ENCODE results near the gene BRD4. TPM values are rescaled to one million over a fixed set of nuclear protein-coding genes. Genes with fewer than 3 reads are reported as not detected.
"Not testable (repeated sequence)": the region's sequence is repeated elsewhere in the genome, so short reads cannot be mapped to it uniquely, and the experiment has no call there.

The BRD4 gene
- polyA plus RNA-seq, 3 donors from 2014 or later, result 4.3 to 16.7 (median 7.0) TPM

GRCh38 chr19:15353908-15354307, 21.6 kb upstream of the BRD4 start:
- H3K4me3 Mint-ChIP-seq, result no peak overlapping the region
- H3K27ac Mint-ChIP-seq, result peak overlapping the region in 2 of 6 donors; percentile 2 to 25
- peaks cover 9 to 32% (median 19%) of the 10 kb centered on the region in 3 donors for H3K36me3 Mint-ChIP-seq
- no peaks in the 10 kb centered on the region for H3K4me1 Mint-ChIP-seq
- no peak for DNase-seq
- H3K27me3 Mint-ChIP-seq (ENCODE audit: low read depth in 3 of 3), result peaks cover 0 to 4% (median 3%) of the 10 kb centered on the region in 3 donors
- no peaks in the 10 kb centered on the region for H3K9me3 Mint-ChIP-seq

GRCh38 chr19:15352535-15352934, 20.2 kb upstream of the BRD4 start:
- not testable (repeated sequence) for H3K9me3 Mint-ChIP-seq; H3K4me3 Mint-ChIP-seq; H3K27me3 Mint-ChIP-seq (ENCODE audit: low read depth in 3 of 3); H3K27ac Mint-ChIP-seq; DNase-seq; H3K4me1 Mint-ChIP-seq
- H3K36me3 Mint-ChIP-seq, result peaks cover 3 to 20% (median 8%) of the 10 kb centered on the region in 3 donors

- not testable (repeated sequence) for H3K27ac Mint-ChIP-seq; H3K27me3 Mint-ChIP-seq (ENCODE audit: low read depth in 3 of 3); H3K4me3 Mint-ChIP-seq; H3K4me1 Mint-ChIP-seq; DNase-seq; H3K9me3 Mint-ChIP-seq
- H3K36me3 Mint-ChIP-seq, result peaks cover 0 to 11% (median 3%) of the 10 kb centered on the region in 3 donors
Measured at GRCh38 chr19:15341328-15341727, 9.0 kb upstream of the BRD4 start.

- DNase-seq, result no peak
- H3K27ac Mint-ChIP-seq, result no peak overlapping the region
- H3K4me3 Mint-ChIP-seq, result no peak overlapping the region
Measured at GRCh38 chr19:15340086-15340485, 7.7 kb upstream of the BRD4 start.

GRCh38 chr19:15337202-15337601, 4.9 kb upstream of the BRD4 start:
- Mint-ChIP-seq H3K4me1 (peaks cover 0 to 5% of the 10 kb centered on the region in 2 donors), H3K36me3 (peaks cover 0 to 3% (median 0%) of the 10 kb centered on the region in 3 donors), H3K9me3 (no peaks in the 10 kb centered on the region), H3K27ac (no peak overlapping the region), H3K4me3 (no peak overlapping the region), H3K27me3 (ENCODE audit: low read depth in 3 of 3) (peaks cover 0 to 6% (median 4%) of the 10 kb centered on the region in 3 donors)
- no peak for DNase-seq

More at GRCh38 chr19:15340086-15340485, 7.7 kb upstream of the BRD4 start:
- Mint-ChIP-seq H3K9me3 (no peaks in the 10 kb centered on the region), H3K27me3 (ENCODE audit: low read depth in 3 of 3) (peaks cover 0 to 3% (median 0%) of the 10 kb centered on the region in 3 donors), H3K4me1 (no peaks in the 10 kb centered on the region), H3K36me3 (peaks cover 0 to 5% (median 3%) of the 10 kb centered on the region in 3 donors)

GRCh38 chr19:15335992-15336391, 3.7 kb upstream of the BRD4 start:
- H3K9me3 Mint-ChIP-seq, DNase-seq, H3K4me3 Mint-ChIP-seq, H3K4me1 Mint-ChIP-seq, H3K36me3 Mint-ChIP-seq, H3K27ac Mint-ChIP-seq: not testable (repeated sequence)
- peaks cover 4 to 11% (median 7%) of the 10 kb centered on the region in 3 donors for H3K27me3 Mint-ChIP-seq (ENCODE audit: low read depth in 3 of 3)

GRCh38 chr19:15331419-15332310, 674 bp downstream of the BRD4 start:
- H3K36me3 Mint-ChIP-seq, result peaks cover 0 to 3% (median 0%) of the 10 kb centered on the region in 3 donors
- no peaks in the 10 kb centered on the region for H3K9me3 Mint-ChIP-seq
- DNase-seq, result peak; percentile 71 to 74 (median 73)
- H3K4me3 Mint-ChIP-seq, result peak overlapping the region; percentile 93 to 99 (median 96)
- H3K27ac Mint-ChIP-seq, result peak overlapping the region; percentile 92 to 99 (median 96)
- peaks cover 7 to 16% (median 15%) of the 10 kb centered on the region in 3 donors for H3K27me3 Mint-ChIP-seq (ENCODE audit: low read depth in 3 of 3)
- peaks cover 46 to 52% of the 10 kb centered on the region in 2 donors for H3K4me1 Mint-ChIP-seq

GRCh38 chr19:15330801-15331418, 1.4 kb downstream of the BRD4 start:
- H3K27ac Mint-ChIP-seq, result peak overlapping the region; percentile 92 to 99 (median 96)

GRCh38 chr19:15328312-15328711, 4.0 kb downstream of the BRD4 start:
- Mint-ChIP-seq H3K27me3 (ENCODE audit: low read depth in 3 of 3) (peaks cover 7 to 15% (median 13%) of the 10 kb centered on the region in 3 donors), H3K4me3 (peak overlapping the region in 3 of 5 donors; percentile 31 to 72 (median 40)), H3K27ac (peak overlapping the region in 3 of 6 donors; percentile 50 to 62 (median 60)), H3K36me3 (no peaks in the 10 kb centered on the region), H3K9me3 (peaks cover 0 to 2% (median 0%) of the 10 kb centered on the region in 6 donors), H3K4me1 (peaks cover 79 to 81% of the 10 kb centered on the region in 2 donors)
- DNase-seq, result no peak

More at GRCh38 chr19:15330801-15331418, 1.4 kb downstream of the BRD4 start:
- Mint-ChIP-seq H3K4me3 (peak overlapping the region; percentile 93 to 99 (median 96)), H3K27me3 (ENCODE audit: low read depth in 3 of 3) (peaks cover 7 to 15% (median 13%) of the 10 kb centered on the region in 3 donors), H3K9me3 (no peaks in the 10 kb centered on the region), H3K36me3 (no peaks in the 10 kb centered on the region), H3K4me1 (peaks cover 54 to 57% of the 10 kb centered on the region in 2 donors)
- DNase-seq, result no peak

- Mint-ChIP-seq H3K4me1 (peaks cover 90 to 95% of the 10 kb centered on the region in 2 donors), H3K36me3 (no peaks in the 10 kb centered on the region), H3K27me3 (ENCODE audit: low read depth in 3 of 3) (peaks cover 0 to 3% (median 3%) of the 10 kb centered on the region in 3 donors), H3K9me3 (peaks cover 0 to 2% (median 0%) of the 10 kb centered on the region in 6 donors), H3K4me3 (peak overlapping the region; percentile 45 to 74 (median 60)), H3K27ac (peak overlapping the region; percentile 11 to 87 (median 68))
- DNase-seq, result no peak
Measured at GRCh38 chr19:15324791-15325519, 7.4 kb downstream of the BRD4 start.

- peaks cover 0 to 3% (median 3%) of the 10 kb centered on the region in 3 donors for H3K27me3 Mint-ChIP-seq (ENCODE audit: low read depth in 3 of 3)
- H3K4me1 Mint-ChIP-seq, result peaks cover 88 to 92% of the 10 kb centered on the region in 2 donors
- H3K36me3 Mint-ChIP-seq, result no peaks in the 10 kb centered on the region
- peaks cover 0 to 2% (median 0%) of the 10 kb centered on the region in 6 donors for H3K9me3 Mint-ChIP-seq
- peak overlapping the region; percentile 25 to 74 (median 40) for H3K4me3 Mint-ChIP-seq
- H3K27ac Mint-ChIP-seq, result peak overlapping the region; percentile 28 to 83 (median 62)
- no peak for DNase-seq
Measured at GRCh38 chr19:15323496-15324235, 8.7 kb downstream of the BRD4 start.

- Mint-ChIP-seq H3K27ac (peak overlapping the region; percentile 24 to 65 (median 44)), H3K4me3 (peak overlapping the region; percentile 17 to 57 (median 48)), H3K27me3 (ENCODE audit: low read depth in 3 of 3) (no peaks in the 10 kb centered on the region), H3K36me3 (no peaks in the 10 kb centered on the region), H3K9me3 (peaks cover 0 to 2% (median 0%) of the 10 kb centered on the region in 6 donors), H3K4me1 (peaks cover 88 to 92% of the 10 kb centered on the region in 2 donors)
- DNase-seq, result no peak
Measured at GRCh38 chr19:15321739-15322138, 10.6 kb downstream of the BRD4 start.
